Upper lobe of left lung (tissue), 6 donors: Measurements from ENCODE around the gene CARHSP1. TPM values are rescaled to one million over a fixed set of nuclear protein-coding genes. Genes with fewer than 3 reads are reported as not detected.

Experiments
- ATAC-seq, 2 donors: fragments of 200-7000 bp; cut with Tn5 transposase; one replicate each; pipeline ENCODE4 v1.9.1; 2022; ENCODE audit warnings: mild to moderate bottlenecking in 2 of 2, moderate library complexity in 2 of 2; ENCODE audit not compliant: low FRiP score in 2 of 2
- DNase-seq, 2 donors: peaks; one replicate each; pipeline ENCODE4 v3.0.0-alpha.2; 2019 to 2020
- H3K27ac ChIP-seq, 4 donors: fragments of 200-600 bp; sonication (generic); one replicate each; pipeline ENCODE4 v1.5.1; 2016 to 2019
- H3K27me3 ChIP-seq, 4 donors: fragments of 200-600 bp; sonication (generic); one replicate each; pipeline ENCODE4 v1.5.1; 2017 to 2019
- H3K36me3 ChIP-seq, 4 donors: fragments of 200-600 bp; sonication (generic); one replicate each; pipeline ENCODE4 v1.5.1; 2016 to 2019
- H3K4me1 ChIP-seq, 4 donors: fragments of 200-600 bp; sonication (generic); one replicate each; pipeline ENCODE4 v1.5.1; 2018 to 2019
- H3K4me3 ChIP-seq, 4 donors: fragments of 200-600 bp; sonication (generic); one replicate each; pipeline ENCODE4 v1.5.1; 2017 to 2019; ENCODE audit warnings: mild to moderate bottlenecking in 2 of 4, moderate library complexity in 1 of 4
- H3K9me3 ChIP-seq, 4 donors: fragments of 200-600 bp; sonication (generic); one replicate each; pipeline ENCODE4 v1.5.1; 2018 to 2019
- CTCF ChIP-seq, 6 experiments: fragments of 450-650 bp in 4 of 6; fragments of 200-600 bp in 2 of 6; sonication (generic) in 2 of 6; IDR thresholded peaks; one replicate each; pipeline ENCODE4 v1.5.1; 2016 to 2019; ENCODE audit warnings: antibody characterized with exemption in 6 of 6
- EP300 ChIP-seq, 4 donors: sonication (generic); formaldehyde crosslinking; IDR thresholded peaks; one replicate each; pipeline ENCODE4 v1.5.1; 2017; ENCODE audit warnings: antibody characterized with exemption in 4 of 4, control low read depth in 2 of 4
- POLR2A ChIP-seq, 4 donors: fragments of 450-650 bp; IDR thresholded peaks; one replicate each; pipeline ENCODE4 v1.5.1; 2016 to 2017; ENCODE audit warnings: antibody characterized with exemption in 4 of 4, mild to moderate bottlenecking in 2 of 4
- POLR2AphosphoS5 ChIP-seq, 2 donors: sonication (generic); formaldehyde crosslinking; IDR thresholded peaks; one replicate each; pipeline ENCODE4 v1.5.1; 2017; ENCODE audit warnings: antibody characterized with exemption in 2 of 2
- WGBS, 2 donors: methylation state at CpG; one replicate each; pipeline ENCODE4 v1.1.5; 2017 to 2018; 5-methylcytosine and 5-hydroxymethylcytosine counted together
- total RNA-seq, 6 donors: library from RNA; depleted of rRNA in 4 of 6; stranded (reverse); fragments of >200 nt in 4 of 6; gene quantifications; one replicate each; pipeline versions ENCODE4 v1.1.0 to v1.2.1, GENCODE V29; 2016 to 2021
- donor health status: DM: no; HTN: no; CAD: no; lungs with moderate emphysema.
- donor health status: DM: no; HTN: yes; CAD: no; lungs with severe emphysema.

Gene CARHSP1
- total RNA-seq, 6 donors from 2014 or later, result 33.5 to 102 (median 75.3) TPM

GRCh38 chr16:8894736-8895334, 26.0 kb upstream of the CARHSP1 start:
- no peak for TF ChIP-seq CTCF (IDR thresholded peaks at IDR 0.05)
- no peak for TF ChIP-seq POLR2AphosphoS5 (IDR thresholded peaks at IDR 0.05)
- TF ChIP-seq POLR2A (IDR thresholded peaks at IDR 0.05), result no peak
- TF ChIP-seq EP300 (IDR thresholded peaks at IDR 0.05), result no peak
- no peak for ATAC-seq
- Histone ChIP-seq H3K4me3 (no peak overlapping the region), H3K36me3 (peaks cover 43 to 100% (median 78%) of the 10 kb centered on the region in 4 donors), H3K9me3 (no peaks in the 10 kb centered on the region), H3K4me1 (no peaks in the 10 kb centered on the region), H3K27ac (no peak overlapping the region), H3K27me3 (no peaks in the 10 kb centered on the region)
- 96 to 97% methylated on average over 16 to 21 of the region's 21 CpGs for WGBS, 2 donors
- no peak for DNase-seq

- no peak overlapping the region for H3K4me3 ChIP-seq
- H3K4me1 ChIP-seq, result no peaks in the 10 kb centered on the region
- no peak overlapping the region for H3K27ac ChIP-seq
- peaks cover 37 to 99% (median 75%) of the 10 kb centered on the region in 4 donors for H3K36me3 ChIP-seq
- no peaks in the 10 kb centered on the region for H3K27me3 ChIP-seq
- H3K9me3 ChIP-seq, result no peaks in the 10 kb centered on the region
- no peak for ATAC-seq
- WGBS, 2 donors, result 89 to 91% methylated on average over 13 to 14 of the region's 14 CpGs
- TF ChIP-seq EP300 (IDR thresholded peaks at IDR 0.05), result no peak
- TF ChIP-seq POLR2AphosphoS5 (IDR thresholded peaks at IDR 0.05), result no peak
- no peak for TF ChIP-seq POLR2A (IDR thresholded peaks at IDR 0.05)
- TF ChIP-seq CTCF (IDR thresholded peaks at IDR 0.05), result no peak
- no peak for DNase-seq
These were observed 25.3 kb upstream of the CARHSP1 start for GRCh38 chr16:8893976-8894690.

- no peaks in the 10 kb centered on the region for H3K27me3 ChIP-seq
- H3K27ac ChIP-seq, result no peak overlapping the region
- H3K4me3 ChIP-seq, result no peak overlapping the region
- no peak for TF ChIP-seq POLR2AphosphoS5 (IDR thresholded peaks at IDR 0.05)
- no peak for TF ChIP-seq CTCF (IDR thresholded peaks at IDR 0.05)
- TF ChIP-seq POLR2A (IDR thresholded peaks at IDR 0.05), result no peak
- TF ChIP-seq EP300 (IDR thresholded peaks at IDR 0.05), result no peak
- H3K9me3 ChIP-seq, result no peaks in the 10 kb centered on the region
- DNase-seq, result no peak
- no peak for ATAC-seq
- WGBS, 2 donors, result 76 to 78% methylated on average over 8 to 9 of the region's 9 CpGs
- peaks cover 34 to 91% (median 69%) of the 10 kb centered on the region in 4 donors for H3K36me3 ChIP-seq
- no peaks in the 10 kb centered on the region for H3K4me1 ChIP-seq
These were observed 24.6 kb upstream of the CARHSP1 start for GRCh38 chr16:8893426-8893825.

GRCh38 chr16:8892101-8892575, 23.3 kb upstream of the CARHSP1 start:
- TF ChIP-seq POLR2A (IDR thresholded peaks at IDR 0.05) (no peak), POLR2AphosphoS5 (IDR thresholded peaks at IDR 0.05) (no peak), EP300 (IDR thresholded peaks at IDR 0.05) (no peak), CTCF (IDR thresholded peaks at IDR 0.05) (no peak)
- H3K4me1 ChIP-seq, result no peaks in the 10 kb centered on the region
- no peaks in the 10 kb centered on the region for H3K27me3 ChIP-seq
- H3K9me3 ChIP-seq, result no peaks in the 10 kb centered on the region
- ATAC-seq (no peak), DNase-seq (peak in 1 of 2 donors; percentile 68)
- H3K27ac ChIP-seq, result peak overlapping the region in 1 of 4 donors; percentile 19
- no peak overlapping the region for H3K4me3 ChIP-seq
- H3K36me3 ChIP-seq, result peaks cover 28 to 79% (median 58%) of the 10 kb centered on the region in 4 donors
- WGBS, 2 donors, result 79 to 87% methylated on average over 13 to 16 of the region's 16 CpGs
